Measurements from ENCODE around the gene PTPN3. TPM values are rescaled to one million over a fixed set of nuclear protein-coding genes. Genes with fewer than 3 reads are reported as not detected.

The PTPN3 gene
- total RNA-seq, 3 donors from 2014 or later (not counting 1 experiment from before 2014, with no cell fraction given) = not detected

DNA sequence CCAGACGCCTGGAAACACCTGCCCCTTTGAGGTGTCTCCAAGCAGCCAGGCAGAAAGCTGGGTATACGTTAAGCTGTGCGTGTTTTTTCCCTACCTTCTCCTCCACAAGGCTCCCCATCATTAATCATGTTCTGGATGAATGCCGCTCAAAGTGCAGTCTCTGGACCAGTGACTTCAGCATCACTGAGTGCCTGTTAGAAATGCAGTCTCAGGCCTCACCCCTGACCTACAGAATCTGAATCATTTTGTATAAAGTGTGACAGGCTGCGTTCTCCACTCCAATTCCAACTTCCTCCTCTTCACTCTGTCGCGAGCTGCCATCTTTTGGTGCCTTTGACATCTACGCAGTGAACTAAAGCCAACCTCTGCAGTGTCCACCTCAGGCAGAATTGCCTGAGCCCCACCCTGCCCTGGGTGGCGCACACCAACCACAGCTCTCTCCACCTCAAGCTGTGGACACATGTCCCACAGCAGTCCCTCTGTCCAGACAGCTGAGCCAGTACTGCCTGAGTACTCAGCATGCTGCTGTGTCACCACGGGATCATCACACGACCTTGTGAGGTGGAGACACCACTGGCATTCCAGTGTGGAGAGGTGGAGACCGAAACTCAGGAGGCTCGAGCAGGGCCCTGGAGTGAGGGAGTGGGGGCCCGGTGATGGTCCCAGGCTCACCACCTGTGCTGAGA is 14.2 kb downstream of the PTPN3 start:
- Mint-ChIP-seq H3K27me3 (ENCODE audit: low read depth in 2 of 2) (peaks cover 14 to 20% of the 10 kb centered on the region in 2 donors), H3K27ac (no peak overlapping the region), H3K36me3 (no peaks in the 10 kb centered on the region), H3K9me3 (no peaks in the 10 kb centered on the region), H3K4me3 (no peak overlapping the region), H3K4me1 (no peaks in the 10 kb centered on the region)
- ATAC-seq = no peak
- no peaks in the 10 kb centered on the region for H3K9me3 ChIP-seq (ENCODE audit: control insufficient read depth, insufficient read depth, low read length)
- TF ChIP-seq, protein P1, sequence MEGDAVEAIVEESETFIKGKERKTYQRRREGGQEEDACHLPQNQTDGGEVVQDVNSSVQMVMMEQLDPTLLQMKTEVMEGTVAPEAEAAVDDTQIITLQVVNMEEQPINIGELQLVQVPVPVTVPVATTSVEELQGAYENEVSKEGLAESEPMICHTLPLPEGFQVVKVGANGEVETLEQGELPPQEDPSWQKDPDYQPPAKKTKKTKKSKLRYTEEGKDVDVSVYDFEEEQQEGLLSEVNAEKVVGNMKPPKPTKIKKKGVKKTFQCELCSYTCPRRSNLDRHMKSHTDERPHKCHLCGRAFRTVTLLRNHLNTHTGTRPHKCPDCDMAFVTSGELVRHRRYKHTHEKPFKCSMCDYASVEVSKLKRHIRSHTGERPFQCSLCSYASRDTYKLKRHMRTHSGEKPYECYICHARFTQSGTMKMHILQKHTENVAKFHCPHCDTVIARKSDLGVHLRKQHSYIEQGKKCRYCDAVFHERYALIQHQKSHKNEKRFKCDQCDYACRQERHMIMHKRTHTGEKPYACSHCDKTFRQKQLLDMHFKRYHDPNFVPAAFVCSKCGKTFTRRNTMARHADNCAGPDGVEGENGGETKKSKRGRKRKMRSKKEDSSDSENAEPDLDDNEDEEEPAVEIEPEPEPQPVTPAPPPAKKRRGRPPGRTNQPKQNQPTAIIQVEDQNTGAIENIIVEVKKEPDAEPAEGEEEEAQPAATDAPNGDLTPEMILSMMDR (IDR thresholded peaks at IDR 0.05) = no peak
- intact Hi-C loops (cut with micrococcal nuclease) = no loop called here
- H3K36me3 ChIP-seq (ENCODE audit: control insufficient read depth, insufficient read depth, low read length) = no peaks in the 10 kb centered on the region
- no peak overlapping the region for H3K27ac ChIP-seq (ENCODE audit: low read length)
- no peaks in the 10 kb centered on the region for H3K4me1 ChIP-seq (ENCODE audit: control insufficient read depth, insufficient read depth, low read length)
- no peak overlapping the region for H3K4me3 ChIP-seq (ENCODE audit: low read length)
- H3K27me3 ChIP-seq (ENCODE audit: control insufficient read depth, insufficient read depth, low read length) = no peaks in the 10 kb centered on the region
- WGBS (ENCODE audit: insufficient coverage) = 82% methylated on average over 14 of the region's 14 CpGs
- no peak for DNase-seq

DNA sequence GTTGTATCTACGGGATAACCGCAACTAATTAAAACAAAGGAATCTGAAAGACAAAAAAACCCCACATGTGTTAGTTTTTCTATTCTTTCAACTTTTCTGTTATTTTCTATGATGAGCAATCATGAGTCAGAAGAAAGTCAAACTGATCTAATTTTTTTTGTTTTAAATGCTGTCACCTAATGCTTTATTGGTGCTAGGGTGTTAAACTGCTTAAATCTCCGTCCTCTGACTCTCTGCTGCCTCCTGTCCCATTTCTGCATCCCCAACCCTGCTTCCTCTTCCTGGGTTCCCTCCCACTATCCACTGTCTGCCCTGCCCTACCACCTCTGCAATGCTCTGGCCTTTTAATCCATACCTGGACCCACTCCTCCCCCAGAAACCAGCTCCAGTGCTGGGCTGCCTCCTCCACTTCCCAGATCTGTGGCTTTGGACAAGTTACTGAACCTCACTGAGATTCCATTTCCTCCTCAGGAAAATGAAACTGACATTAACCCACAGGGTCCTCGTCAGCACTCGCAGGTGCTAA is 15.7 kb downstream of the PTPN3 start:
- intact Hi-C loops (cut with micrococcal nuclease) = no loop called here
- Mint-ChIP-seq H3K9me3 (no peaks in the 10 kb centered on the region), H3K4me3 (no peak overlapping the region), H3K36me3 (no peaks in the 10 kb centered on the region), H3K4me1 (no peaks in the 10 kb centered on the region), H3K27me3 (ENCODE audit: low read depth in 2 of 2) (peaks cover 14 to 22% of the 10 kb centered on the region in 2 donors), H3K27ac (no peak overlapping the region)
- no peak for DNase-seq
- no peak overlapping the region for H3K4me3 ChIP-seq (ENCODE audit: low read length)
- no peak overlapping the region for H3K27ac ChIP-seq (ENCODE audit: low read length)
- H3K27me3 ChIP-seq (ENCODE audit: control insufficient read depth, insufficient read depth, low read length) = no peaks in the 10 kb centered on the region
- H3K36me3 ChIP-seq (ENCODE audit: control insufficient read depth, insufficient read depth, low read length) = no peaks in the 10 kb centered on the region
- WGBS (ENCODE audit: insufficient coverage) = 50% methylated on average over 3 of the region's 5 CpGs
- ATAC-seq = no peak
- no peaks in the 10 kb centered on the region for H3K9me3 ChIP-seq (ENCODE audit: control insufficient read depth, insufficient read depth, low read length)
- no peaks in the 10 kb centered on the region for H3K4me1 ChIP-seq (ENCODE audit: control insufficient read depth, insufficient read depth, low read length)
- TF ChIP-seq, protein P1 (IDR thresholded peaks at IDR 0.05) = no peak

DNA sequence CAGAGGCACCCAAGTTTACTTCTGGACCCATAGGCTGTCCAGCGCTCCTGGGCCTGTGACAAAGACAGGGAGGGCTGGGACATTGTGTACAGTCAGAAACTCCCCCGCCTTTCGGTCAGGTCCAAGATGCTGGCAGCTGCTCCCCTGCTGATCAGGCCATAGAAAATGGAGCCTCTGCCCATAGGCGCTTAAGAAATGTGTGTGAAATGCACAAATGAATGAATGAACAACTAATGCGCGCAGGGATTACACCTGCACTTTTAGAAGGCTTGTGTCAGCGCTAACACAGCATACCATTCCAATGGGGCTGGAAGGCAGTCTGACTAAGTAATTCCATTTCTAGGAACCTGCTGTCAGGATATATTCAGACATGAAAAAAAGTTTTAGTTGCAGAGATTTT is 16.3 kb downstream of the PTPN3 start:
- Histone ChIP-seq H3K27ac (ENCODE audit: low read length) (no peak overlapping the region), H3K4me1 (ENCODE audit: control insufficient read depth, insufficient read depth, low read length) (no peaks in the 10 kb centered on the region), H3K36me3 (ENCODE audit: control insufficient read depth, insufficient read depth, low read length) (no peaks in the 10 kb centered on the region), H3K9me3 (ENCODE audit: control insufficient read depth, insufficient read depth, low read length) (no peaks in the 10 kb centered on the region), H3K27me3 (ENCODE audit: control insufficient read depth, insufficient read depth, low read length) (no peaks in the 10 kb centered on the region), H3K4me3 (ENCODE audit: low read length) (no peak overlapping the region)
- H3K4me3 Mint-ChIP-seq = no peak overlapping the region
- no peaks in the 10 kb centered on the region for H3K4me1 Mint-ChIP-seq
- intact Hi-C loops (cut with micrococcal nuclease) = no loop called here
- no peak overlapping the region for H3K27ac Mint-ChIP-seq
- peaks cover 12 to 20% of the 10 kb centered on the region in 2 donors for H3K27me3 Mint-ChIP-seq (ENCODE audit: low read depth in 2 of 2)
- DNase-seq (no peak), ATAC-seq (no peak)
- no peaks in the 10 kb centered on the region for H3K9me3 Mint-ChIP-seq
- H3K36me3 Mint-ChIP-seq = no peaks in the 10 kb centered on the region
- TF ChIP-seq, protein P1 (IDR thresholded peaks at IDR 0.05) = no peak
- WGBS (ENCODE audit: insufficient coverage) = 91% methylated on average over 7 of the region's 7 CpGs

DNA sequence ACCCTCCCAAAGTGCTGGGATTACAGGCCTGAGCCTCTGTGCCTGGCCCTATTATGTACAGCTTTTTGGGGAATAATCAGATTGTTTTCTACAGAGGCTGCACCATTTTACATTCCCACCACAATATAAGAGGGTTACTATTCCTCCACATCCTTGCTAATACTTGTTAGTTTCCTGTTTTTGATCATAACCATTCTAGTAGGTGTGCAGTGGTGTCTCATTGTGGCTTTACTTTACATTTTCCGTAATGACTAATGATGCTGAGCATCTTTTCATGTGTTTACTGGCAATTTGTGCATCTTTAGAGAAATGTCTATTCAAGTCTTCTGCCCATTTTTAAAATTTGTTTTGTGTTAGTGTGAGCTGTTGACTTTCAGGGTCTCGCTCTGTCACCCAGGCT is 18.3 kb downstream of the PTPN3 start:
- intact Hi-C loops (cut with micrococcal nuclease) = no loop called here
- Mint-ChIP-seq H3K4me3 (no peak overlapping the region), H3K4me1 (no peaks in the 10 kb centered on the region), H3K27me3 (ENCODE audit: low read depth in 2 of 2) (peaks cover 0 to 13% of the 10 kb centered on the region in 2 donors), H3K9me3 (no peaks in the 10 kb centered on the region), H3K27ac (no peak overlapping the region), H3K36me3 (no peaks in the 10 kb centered on the region)
- Histone ChIP-seq H3K27ac (ENCODE audit: low read length) (no peak overlapping the region), H3K9me3 (ENCODE audit: control insufficient read depth, insufficient read depth, low read length) (no peaks in the 10 kb centered on the region), H3K27me3 (ENCODE audit: control insufficient read depth, insufficient read depth, low read length) (no peaks in the 10 kb centered on the region), H3K4me1 (ENCODE audit: control insufficient read depth, insufficient read depth, low read length) (no peaks in the 10 kb centered on the region), H3K4me3 (ENCODE audit: low read length) (no peak overlapping the region), H3K36me3 (ENCODE audit: control insufficient read depth, insufficient read depth, low read length) (no peaks in the 10 kb centered on the region)
- ATAC-seq = no peak
- DNase-seq = no peak
- 93% methylated on average over 2 of the region's 2 CpGs for WGBS (ENCODE audit: insufficient coverage)
- TF ChIP-seq, protein P1 (IDR thresholded peaks at IDR 0.05) = no peak

Data from natural killer cell (primary cell).